Colonic mucosa (tissue), 4 donors: ENCODE results near the gene PGLYRP1. TPM values are rescaled to one million over a fixed set of nuclear protein-coding genes. Genes with fewer than 3 reads are reported as not detected.
A peak's percentile ranks its signal among the peaks of the same experiment; 100 is the strongest.

Source experiments
- DNase-seq: peaks from one replicate; pipeline ENCODE4 v3.0.0-alpha.2; 2020
- H3K27ac ChIP-seq: fragments of 200-600 bp; one replicate; pipeline ENCODE4 v1.8.0; 2021
- H3K27me3 ChIP-seq: fragments of 200-600 bp; one replicate; pipeline ENCODE4 v1.8.0; 2021
- H3K36me3 ChIP-seq: fragments of 200-600 bp; one replicate; pipeline ENCODE4 v1.8.0; 2021
- H3K4me1 ChIP-seq: fragments of 200-600 bp; one replicate; pipeline ENCODE4 v1.8.0; 2021; ENCODE audit warnings: mild to moderate bottlenecking
- H3K4me3 ChIP-seq: fragments of 200-600 bp; one replicate; pipeline ENCODE4 v1.8.0; 2021
- H3K9ac ChIP-seq, 2 donors: one replicate each; pipeline ENCODE4 v1.7.0; 2013; ENCODE audit warnings: control low read depth in 2 of 2, low read depth in 2 of 2, low read length in 2 of 2
- H3K9me3 ChIP-seq: fragments of 200-600 bp; one replicate; pipeline ENCODE4 v1.8.0; 2021
- CTCF ChIP-seq: fragments of 200-600 bp; IDR thresholded peaks from one replicate; pipeline ENCODE4 v1.8.0; 2022; ENCODE audit warnings: antibody characterized with exemption, mild to moderate bottlenecking
- intact Hi-C: fragments of 100-400 bp; cut with DNase I; formaldehyde crosslinking; loops from one replicate; pipeline ENCODE4 v1.14.1; 2022
- microRNA-seq: library from miRNA; unstranded; fragments of <30 nt; microRNA quantifications from one replicate; pipeline ENCODE4, GENCODE V29; 2019
- total RNA-seq, 2 donors: library from RNA; stranded (reverse); fragmentation: NEBNext Ultra II Directional in 1 of 2; extraction: Animal tissue kit (Norgen Biotek cat#: 25700) in 1 of 2; gene quantifications; one replicate each; pipeline ENCODE4 v1.2.1, GENCODE V29; 2021
- donor health status: healthy.
- donor health status: DM: no; HTN: no; CAD: no.
- donor health status: DM: no; HTN: no; CAD: no.

PGLYRP1 gene
- total RNA-seq, 2 donors from 2014 or later, result not detected

GRCh38 chr19:45971260-45971902, 51.5 kb downstream of the PGLYRP1 start:
- Histone ChIP-seq H3K9me3 (no peaks in the 10 kb centered on the region), H3K4me3 (no peak overlapping the region), H3K36me3 (no peaks in the 10 kb centered on the region), H3K4me1 (no peaks in the 10 kb centered on the region), H3K27ac (no peak overlapping the region), H3K9ac (no peak overlapping the region), H3K27me3 (peaks cover 48% of the 10 kb centered on the region)
- intact Hi-C loops, result no loop called here
- DNase-seq, result no peak
- no peak for TF ChIP-seq CTCF

- intact Hi-C loops, result no loop called here
Observed at GRCh38 chr19:45969676-45970075, 53.2 kb downstream of the PGLYRP1 start.

More at GRCh38 chr19:45969676-45970075, 53.2 kb downstream of the PGLYRP1 start:
- DNase-seq, result no peak
- Histone ChIP-seq H3K27ac (no peak overlapping the region), H3K9me3 (no peaks in the 10 kb centered on the region), H3K9ac (no peak overlapping the region), H3K4me3 (no peak overlapping the region), H3K4me1 (no peaks in the 10 kb centered on the region), H3K27me3 (peaks cover 40% of the 10 kb centered on the region), H3K36me3 (no peaks in the 10 kb centered on the region)
- TF ChIP-seq CTCF, result no peak

Small RNAs within 50 kb of the gene (microRNA-seq; reads per million reads assigned to microRNA genes)
- 105 reads per million, percentile 54 among the genes with 10 or more reads in this experiment for gene MIR769

Other genes starting within 250 kb of the PGLYRP1 start
- 10 to 100 TPM; 30.6 to 36.0 TPM for gene DMPK, start 240.6 kb downstream of the PGLYRP1 start, total RNA-seq
- gene DMWD, start 230.2 kb downstream of the PGLYRP1 start, total RNA-seq, result 10 to 100 TPM; 29.1 to 43.6 TPM
- under 1 TPM in 1 of 2 donors, not detected in 1; 0.12 TPM for gene RSPH6A, start 207.7 kb downstream of the PGLYRP1 start, total RNA-seq
- gene SYMPK, start 159.9 kb downstream of the PGLYRP1 start, total RNA-seq, result 100 to 1,000 TPM in 1 of 2 donors, 10 to 100 TPM in 1; 55.7 to 101 TPM
- gene FOXA3, start 158.7 kb downstream of the PGLYRP1 start, total RNA-seq, result 10 to 100 TPM; 48.5 to 55.9 TPM
- 10 to 100 TPM; 20.3 to 29.7 TPM for gene IRF2BP1, start 136.9 kb downstream of the PGLYRP1 start, total RNA-seq
- gene MYPOP, start 120.4 kb downstream of the PGLYRP1 start, total RNA-seq, result 1 to 10 TPM; 8.9 to 9.0 TPM
- not detected for gene NANOS2, start 108.3 kb downstream of the PGLYRP1 start, total RNA-seq
- gene NOVA2, start 49.2 kb downstream of the PGLYRP1 start, total RNA-seq, result 1 to 10 TPM in 1 of 2 donors, under 1 TPM in 1; 0.72 to 1.1 TPM
- 10 to 100 TPM; 14.4 to 32.2 TPM for gene CCDC61, start 27.6 kb downstream of the PGLYRP1 start, total RNA-seq
- gene IGFL4, start 17.9 kb upstream of the PGLYRP1 start, total RNA-seq, result not detected
- not detected for gene IGFL3, start 101.6 kb upstream of the PGLYRP1 start, total RNA-seq
- gene IGFL2, start 125.2 kb upstream of the PGLYRP1 start, total RNA-seq, result 1 to 10 TPM in 1 of 2 donors, not detected in 1; 2.5 TPM
- not detected for gene IGFL1, start 206.7 kb upstream of the PGLYRP1 start, total RNA-seq